Urinary bladder (tissue), 4 donors: ENCODE measurements around the gene NISCH. TPM values are rescaled to one million over a fixed set of nuclear protein-coding genes. Genes with fewer than 3 reads are reported as not detected.

ENCODE experiments used
- DNase-seq: peaks from one replicate; pipeline ENCODE4 v3.0.0-alpha.2; 2015; ENCODE audit errors: extremely low spot score
- H3K27ac ChIP-seq: one replicate; pipeline ENCODE4 v1.5.1; 2013; ENCODE audit warnings: low read depth, mild to moderate bottlenecking, moderate library complexity
- H3K36me3 ChIP-seq: one replicate; pipeline ENCODE4 v1.6.1; 2013; ENCODE audit warnings: mild to moderate bottlenecking, moderate library complexity; ENCODE audit not compliant: insufficient read depth
- H3K4me1 ChIP-seq: one replicate; pipeline ENCODE4 v1.6.1; 2013; ENCODE audit warnings: mild to moderate bottlenecking, moderate library complexity; ENCODE audit not compliant: insufficient read depth
- H3K4me3 ChIP-seq: one replicate; pipeline ENCODE4 v1.5.1; 2013; ENCODE audit warnings: low read depth, low read length
- WGBS: extraction: QIAGEN DNeasy Blood & Tissue Kit; methylation state at CpG from one replicate; pipeline ENCODE4 v1.1.7; 2013; 5-methylcytosine and 5-hydroxymethylcytosine counted together
- polyA plus RNA-seq: library from polyadenylated mRNA; stranded (reverse); fragments of 200-250 nt; gene quantifications from one replicate; pipeline ENCODE4 v1.2.3, GENCODE V29; 2013
- total RNA-seq: library from RNA; depleted of rRNA; stranded (reverse); fragments of >200 nt; gene quantifications from one replicate; pipeline ENCODE4 v1.2.3, GENCODE V29; 2014
- donor health status: healthy with polysubstance abuse.
- donor health status: healthy.

Gene NISCH
- total and polyA plus RNA-seq, 2 donors = 83.6 to 85.3 TPM

- no peak for DNase-seq
- no peak overlapping the region for H3K27ac ChIP-seq
- H3K4me3 ChIP-seq = no peak overlapping the region
- H3K36me3 ChIP-seq = peaks cover 3% of the 10 kb centered on the region
- no peaks in the 10 kb centered on the region for H3K4me1 ChIP-seq
- 39% methylated on average over 50 of the region's 50 CpGs for WGBS
Measured at GRCh38 chr3:52518723-52519444, 63.5 kb downstream of the NISCH start.

- DNase-seq = no peak
- Histone ChIP-seq H3K4me1 (no peaks in the 10 kb centered on the region), H3K36me3 (peaks cover 3% of the 10 kb centered on the region), H3K4me3 (no peak overlapping the region), H3K27ac (no peak overlapping the region)
- WGBS = 87% methylated on average over 22 of the region's 22 CpGs
Measured at GRCh38 chr3:52519445-52520140, 64.2 kb downstream of the NISCH start.

DNA sequence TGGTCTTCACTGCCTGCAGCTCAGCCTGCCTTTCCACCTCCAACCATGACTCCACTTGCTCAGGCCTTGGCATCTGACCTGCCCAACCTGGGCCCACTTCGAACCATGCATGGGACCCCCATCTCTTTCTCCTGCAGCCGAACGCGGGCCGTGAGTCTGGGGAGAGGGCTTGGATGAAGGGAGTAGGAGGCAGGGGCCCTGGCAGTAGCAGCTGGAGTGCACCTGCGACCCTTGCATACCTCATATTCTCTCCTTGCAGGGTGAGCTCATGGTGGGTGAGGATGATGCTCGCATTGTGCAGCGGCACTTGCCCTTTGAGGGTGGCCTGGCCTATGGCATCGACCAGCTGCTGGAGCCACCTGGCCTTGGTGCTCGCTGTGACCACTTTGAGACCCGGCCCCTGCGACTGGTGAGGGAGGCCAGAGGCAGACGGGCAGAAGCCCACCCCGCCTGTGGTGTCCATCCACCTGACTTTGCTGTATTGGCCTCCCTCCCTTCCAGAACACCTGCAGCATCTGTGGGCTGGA, 64.8 kb downstream of the NISCH start:
- no peak for DNase-seq
- 95% methylated on average over 14 of the region's 14 CpGs for WGBS
- H3K27ac ChIP-seq = no peak overlapping the region
- no peak overlapping the region for H3K4me3 ChIP-seq
- peaks cover 3% of the 10 kb centered on the region for H3K36me3 ChIP-seq
- no peaks in the 10 kb centered on the region for H3K4me1 ChIP-seq

DNA sequence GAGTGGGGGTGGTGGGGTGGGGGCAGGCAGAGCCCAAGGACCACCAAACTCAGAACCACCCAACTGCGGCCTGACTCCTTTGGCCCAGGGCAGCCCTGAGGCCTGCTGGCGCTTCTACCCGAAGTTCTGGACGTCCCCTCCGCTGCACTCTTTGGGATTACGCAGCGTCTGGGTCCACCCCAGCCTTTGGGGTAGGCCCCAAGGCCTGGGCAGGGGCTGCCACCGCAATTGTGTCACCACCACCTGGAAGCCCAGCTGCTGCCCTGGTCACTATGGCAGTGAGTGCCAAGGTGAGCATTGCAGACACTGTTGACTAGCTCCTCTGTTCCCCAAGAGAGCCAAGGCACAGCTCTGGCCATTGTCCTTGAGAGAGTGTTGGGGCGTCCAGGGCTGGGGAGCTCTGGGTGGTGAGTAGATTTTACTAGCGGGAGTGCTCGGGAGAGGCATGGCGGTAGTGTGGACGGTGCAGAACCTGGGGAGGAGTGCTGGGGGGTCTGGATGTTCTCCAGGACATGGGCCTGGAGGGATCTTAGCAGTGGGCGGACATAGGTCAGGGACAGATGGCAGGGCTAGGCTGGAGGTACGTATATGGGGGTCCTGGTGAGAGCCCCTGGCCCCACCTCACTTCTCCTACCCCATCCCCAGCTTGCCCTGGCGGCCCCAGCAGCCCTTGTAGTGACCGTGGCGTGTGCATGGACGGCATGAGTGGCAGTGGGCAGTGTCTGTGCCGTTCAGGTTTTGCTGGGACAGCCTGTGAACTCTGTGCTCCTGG, 65.5 kb downstream of the NISCH start:
- peaks cover 3% of the 10 kb centered on the region for H3K36me3 ChIP-seq

DNA sequence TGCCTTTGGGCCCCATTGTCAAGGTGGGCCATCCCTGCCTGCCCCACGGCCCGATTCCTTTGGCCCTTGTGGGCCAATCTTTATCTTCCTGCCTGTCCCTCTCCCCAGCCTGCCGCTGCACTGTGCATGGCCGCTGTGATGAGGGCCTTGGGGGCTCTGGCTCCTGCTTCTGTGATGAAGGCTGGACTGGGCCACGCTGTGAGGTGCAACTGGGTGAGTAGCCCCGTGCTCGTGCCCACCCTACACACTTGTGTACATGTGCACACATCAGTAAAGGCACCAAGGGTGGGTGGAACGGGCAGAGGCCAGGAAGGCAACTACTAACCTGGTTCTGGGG, 66.1 kb downstream of the NISCH start:
- H3K36me3 ChIP-seq = peaks cover 3% of the 10 kb centered on the region
- H3K4me3 ChIP-seq = no peak overlapping the region
- DNase-seq = no peak
- no peak overlapping the region for H3K27ac ChIP-seq
- WGBS = 88% methylated on average over 8 of the region's 8 CpGs
- H3K4me1 ChIP-seq = no peaks in the 10 kb centered on the region

More for the DNA sequence above, 65.5 kb downstream of the NISCH start:
- no peak for DNase-seq
- Histone ChIP-seq H3K4me3 (no peak overlapping the region), H3K27ac (no peak overlapping the region), H3K4me1 (no peaks in the 10 kb centered on the region)
- WGBS = 91% methylated on average over 20 of the region's 20 CpGs

GRCh38 chr3:52521881-52522650, 66.7 kb downstream of the NISCH start:
- WGBS = 93% methylated on average over 33 of the region's 33 CpGs
- DNase-seq = no peak
- Histone ChIP-seq H3K4me1 (no peaks in the 10 kb centered on the region), H3K27ac (no peak overlapping the region), H3K4me3 (no peak overlapping the region), H3K36me3 (peaks cover 3% of the 10 kb centered on the region)

- no peak overlapping the region for H3K4me3 ChIP-seq
- DNase-seq = no peak
- no peak overlapping the region for H3K27ac ChIP-seq
- 90% methylated on average over 14 of the region's 14 CpGs for WGBS
- H3K4me1 ChIP-seq = no peaks in the 10 kb centered on the region
- peaks cover 3% of the 10 kb centered on the region for H3K36me3 ChIP-seq
Measured at GRCh38 chr3:52522651-52523251, 67.3 kb downstream of the NISCH start.

DNA sequence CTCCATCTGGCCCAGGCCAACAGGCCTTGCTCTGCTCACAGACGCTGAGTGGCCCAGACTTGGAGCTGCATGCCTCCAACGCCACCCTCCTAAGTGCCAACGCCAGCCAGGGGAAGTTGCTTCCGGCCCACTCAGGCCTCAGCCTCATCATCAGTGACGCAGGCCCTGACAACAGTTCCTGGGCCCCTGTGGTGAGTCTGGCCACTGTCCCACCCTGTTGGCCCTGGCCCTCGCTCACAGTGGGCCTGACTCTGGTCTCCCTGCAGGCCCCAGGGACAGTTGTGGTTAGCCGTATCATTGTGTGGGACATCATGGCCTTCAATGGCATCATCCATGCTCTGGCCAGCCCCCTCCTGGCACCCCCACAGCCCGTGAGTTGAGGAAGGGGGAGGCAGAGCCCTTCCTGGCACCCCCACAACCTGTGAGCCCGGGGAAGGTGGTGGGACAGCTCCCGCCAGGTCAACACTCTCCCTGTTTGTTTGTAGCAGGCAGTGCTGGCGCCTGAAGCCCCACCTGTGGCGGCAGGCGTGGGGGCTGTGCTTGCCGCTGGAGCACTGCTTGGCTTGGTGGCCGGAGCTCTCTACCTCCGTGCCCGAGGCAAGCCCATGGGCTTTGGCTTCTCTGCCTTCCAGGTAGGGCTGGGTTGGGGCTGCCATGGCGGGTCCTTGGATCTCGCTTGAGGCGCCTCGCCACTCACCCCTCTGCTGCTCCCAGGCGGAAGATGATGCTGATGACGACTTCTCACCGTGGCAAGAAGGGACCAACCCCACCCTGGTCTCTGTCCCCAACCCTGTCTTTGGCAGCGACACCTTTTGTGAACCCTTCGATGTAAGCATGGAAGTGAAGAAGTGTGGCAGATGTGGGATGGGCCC, 68.2 kb downstream of the NISCH start:
- H3K27ac ChIP-seq = no peak overlapping the region
- no peaks in the 10 kb centered on the region for H3K4me1 ChIP-seq
- WGBS = 90% methylated on average over 26 of the region's 26 CpGs
- no peak overlapping the region for H3K4me3 ChIP-seq
- peaks cover 3% of the 10 kb centered on the region for H3K36me3 ChIP-seq
- DNase-seq = no peak

- Histone ChIP-seq H3K4me3 (no peak overlapping the region), H3K4me1 (no peaks in the 10 kb centered on the region), H3K36me3 (peaks cover 3% of the 10 kb centered on the region), H3K27ac (no peak overlapping the region)
- no peak for DNase-seq
- 92% methylated on average over 18 of the region's 18 CpGs for WGBS
Measured at GRCh38 chr3:52524258-52524751, 68.9 kb downstream of the NISCH start.

DNA sequence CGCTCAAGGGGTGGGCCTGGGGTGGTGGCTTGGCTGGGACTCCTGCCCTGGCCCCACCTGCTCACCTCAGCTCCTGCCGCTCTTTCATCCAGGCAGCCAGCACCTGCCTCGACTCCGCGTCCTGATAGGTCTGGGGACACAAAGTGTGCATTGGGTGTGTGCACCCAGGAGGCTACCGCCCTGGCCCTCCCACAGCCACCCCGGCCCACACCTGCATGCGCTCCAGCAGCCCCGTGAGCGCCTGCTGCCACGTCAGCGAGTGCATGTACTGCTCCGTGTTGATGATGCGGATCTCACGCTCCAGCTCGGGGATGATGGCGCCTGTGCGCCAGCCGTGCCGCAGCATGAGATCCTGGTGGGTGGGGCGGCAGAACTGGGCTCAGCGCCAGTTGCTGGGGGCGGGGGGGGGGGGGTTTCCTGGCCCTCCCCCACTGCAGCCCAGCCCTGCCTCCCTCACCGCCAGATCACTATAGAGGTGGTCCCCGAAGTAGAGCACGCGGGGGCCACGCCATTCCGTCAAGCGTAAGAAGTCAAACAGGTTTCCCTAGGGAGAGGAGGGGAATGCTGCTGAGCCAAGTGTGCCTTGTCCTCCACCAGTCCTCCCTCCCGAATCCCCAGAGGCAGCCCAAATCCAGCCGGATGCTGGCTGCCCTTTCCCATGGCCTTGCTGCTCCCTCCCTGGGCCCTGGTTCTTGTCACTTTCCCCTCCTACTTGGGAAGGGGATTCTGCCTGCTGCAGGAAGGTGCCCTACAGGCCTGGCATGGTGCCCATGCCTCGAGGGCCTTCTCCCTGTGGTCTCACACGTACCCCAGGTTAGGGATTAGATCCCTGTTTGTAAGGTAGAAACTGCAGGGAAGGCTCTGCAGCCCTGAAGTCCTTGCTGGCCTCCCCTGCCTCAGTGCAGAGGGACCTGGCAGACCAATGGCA, 69.6 kb downstream of the NISCH start:
- WGBS = 70% methylated on average over 34 of the region's 34 CpGs
- no peak for DNase-seq
- Histone ChIP-seq H3K4me1 (no peaks in the 10 kb centered on the region), H3K27ac (no peak overlapping the region), H3K4me3 (no peak overlapping the region), H3K36me3 (peaks cover 3% of the 10 kb centered on the region)
